GM18870 (cell line): ENCODE data around the gene CHRNA10.
"Not testable (repeated sequence)": the region's sequence is repeated elsewhere in the genome, so short reads cannot be mapped to it uniquely, and the experiment has no call there.

Source experiments
- ATAC-seq: cut with Tn5 transposase; IDR thresholded peaks from one replicate; pipeline ENCODE4 v1.9.1; 2021; ENCODE audit warnings: moderate library complexity; ENCODE audit not compliant: unreplicated experiment

CHRNA10 gene

DNA sequence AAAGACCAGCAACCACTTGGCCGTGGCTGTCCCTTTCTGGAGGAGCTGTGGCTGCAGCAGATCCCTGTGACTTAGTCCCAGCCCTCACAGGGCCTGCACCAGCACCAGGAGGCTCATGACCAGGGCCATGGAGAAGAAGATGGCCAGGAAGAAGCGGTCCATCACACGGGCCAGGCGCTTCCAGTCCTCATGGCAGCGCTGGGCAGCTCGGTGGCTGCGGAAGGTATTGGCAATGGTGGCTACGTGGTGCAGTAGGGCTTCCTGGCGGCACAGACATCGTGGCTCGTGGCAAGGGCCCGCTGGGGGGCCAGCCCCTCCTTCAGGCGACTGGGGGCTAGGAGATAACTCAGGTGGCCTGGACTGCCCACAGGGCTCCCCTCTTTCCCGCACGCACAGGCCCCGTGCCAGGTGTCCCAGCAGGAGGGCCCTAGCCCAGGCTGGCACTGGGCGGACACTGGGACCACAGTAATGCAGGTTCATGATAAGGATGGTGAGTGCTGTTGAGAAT lies 5.1 kb downstream of the CHRNA10 start:
- ATAC-seq = no peak

DNA sequence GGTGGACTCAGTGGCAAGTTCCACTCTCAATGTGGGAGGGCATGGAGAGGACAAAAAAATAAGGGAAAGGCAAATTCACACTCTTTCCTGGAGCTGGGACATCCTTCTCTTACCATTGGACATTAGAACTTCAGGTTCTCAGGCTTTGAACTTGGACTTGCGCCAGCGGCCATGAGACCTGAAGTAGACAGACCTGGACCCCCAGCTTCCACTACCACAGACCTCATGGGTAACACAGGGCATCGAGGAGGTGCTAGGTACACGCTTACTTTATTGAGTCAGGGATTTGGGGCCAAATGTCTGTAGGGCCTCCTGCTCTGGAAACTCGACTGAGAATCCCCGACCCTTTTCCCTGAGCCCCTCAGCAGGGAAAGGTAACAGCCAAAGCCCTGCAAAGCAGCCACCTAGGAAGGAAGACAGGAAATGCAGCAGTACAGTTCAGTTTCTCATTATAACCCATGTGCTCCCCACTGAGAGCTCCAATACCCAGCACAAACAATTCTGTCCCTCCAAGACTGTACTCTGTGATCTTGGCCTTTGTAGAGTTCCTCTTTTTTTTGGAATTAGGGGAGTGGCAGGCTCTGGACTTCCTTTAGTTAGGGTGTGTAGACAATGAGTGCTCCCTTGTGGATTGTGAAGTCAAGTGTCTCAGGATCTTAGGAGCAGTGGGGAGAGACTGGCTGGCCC lies 5.7 kb downstream of the CHRNA10 start:
- ATAC-seq = no peak

DNA sequence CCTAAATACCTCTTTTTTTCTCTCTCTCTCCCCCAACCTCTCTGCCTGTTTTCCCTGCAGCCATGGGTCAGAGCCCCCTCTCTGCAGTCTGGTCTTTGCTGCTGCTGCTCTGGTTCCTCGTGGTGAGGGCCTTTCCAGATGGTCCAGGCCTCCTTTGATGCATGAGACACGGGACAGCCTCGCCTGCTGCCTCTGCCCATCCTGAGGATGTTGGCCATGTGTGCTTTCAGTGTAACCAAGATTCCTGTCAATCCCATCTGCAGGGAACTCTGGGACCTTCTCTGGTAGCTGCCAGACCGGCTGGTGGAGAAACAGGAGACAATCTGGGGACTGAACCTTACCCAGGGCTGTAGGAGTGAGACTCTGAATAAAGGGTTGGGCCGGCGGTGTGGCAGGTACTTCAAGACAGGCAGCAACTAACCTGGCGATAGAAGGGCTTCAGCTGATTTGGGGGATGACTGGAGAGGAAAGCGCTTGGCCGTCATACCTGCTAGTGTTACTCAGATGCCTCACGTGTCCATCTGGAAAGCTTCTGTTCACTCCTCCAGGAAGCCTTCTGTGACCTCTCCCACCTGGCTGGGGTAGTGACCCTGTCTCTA lies 7.1 kb downstream of the CHRNA10 start:
- ATAC-seq = no peak

DNA sequence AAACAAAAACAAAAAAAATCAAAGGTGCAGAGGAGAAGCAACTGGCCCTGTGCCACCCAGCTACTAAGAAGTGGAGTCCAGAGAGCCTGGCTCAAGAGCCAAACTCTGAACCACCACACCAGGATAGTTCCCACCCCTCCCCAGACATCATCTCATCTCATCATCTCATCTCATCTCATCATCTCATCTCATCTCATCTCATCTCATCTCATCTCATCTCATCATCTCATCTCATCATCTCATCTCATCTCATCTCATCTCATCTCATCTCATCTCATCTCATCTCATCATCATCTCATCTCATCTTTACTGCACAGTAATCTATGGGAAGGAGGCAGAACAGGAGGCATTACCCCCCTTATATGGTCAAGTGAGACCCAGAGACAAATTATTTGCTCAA lies 8.3 kb downstream of the CHRNA10 start:
- no peak for ATAC-seq

DNA sequence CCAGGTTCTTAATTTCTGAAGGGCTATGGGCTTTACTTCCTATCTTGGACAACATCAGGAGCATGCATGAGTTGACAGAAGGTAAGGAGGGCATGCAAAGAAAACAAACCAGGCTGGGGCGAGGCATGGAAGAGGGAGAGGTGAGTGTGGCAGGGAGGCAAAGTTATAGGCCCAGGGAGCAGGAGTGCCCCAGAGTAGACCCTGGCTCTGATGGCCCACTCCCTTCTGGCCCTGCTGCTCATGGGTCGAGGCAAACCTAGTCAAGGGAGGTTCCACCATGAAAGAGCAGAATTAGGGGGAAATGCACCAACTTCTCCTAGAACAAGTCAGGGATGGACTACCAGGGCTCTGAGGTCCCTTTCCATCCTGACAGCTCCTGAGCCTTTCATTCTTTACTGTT lies 10.2 kb downstream of the CHRNA10 start:
- no peak for ATAC-seq

DNA sequence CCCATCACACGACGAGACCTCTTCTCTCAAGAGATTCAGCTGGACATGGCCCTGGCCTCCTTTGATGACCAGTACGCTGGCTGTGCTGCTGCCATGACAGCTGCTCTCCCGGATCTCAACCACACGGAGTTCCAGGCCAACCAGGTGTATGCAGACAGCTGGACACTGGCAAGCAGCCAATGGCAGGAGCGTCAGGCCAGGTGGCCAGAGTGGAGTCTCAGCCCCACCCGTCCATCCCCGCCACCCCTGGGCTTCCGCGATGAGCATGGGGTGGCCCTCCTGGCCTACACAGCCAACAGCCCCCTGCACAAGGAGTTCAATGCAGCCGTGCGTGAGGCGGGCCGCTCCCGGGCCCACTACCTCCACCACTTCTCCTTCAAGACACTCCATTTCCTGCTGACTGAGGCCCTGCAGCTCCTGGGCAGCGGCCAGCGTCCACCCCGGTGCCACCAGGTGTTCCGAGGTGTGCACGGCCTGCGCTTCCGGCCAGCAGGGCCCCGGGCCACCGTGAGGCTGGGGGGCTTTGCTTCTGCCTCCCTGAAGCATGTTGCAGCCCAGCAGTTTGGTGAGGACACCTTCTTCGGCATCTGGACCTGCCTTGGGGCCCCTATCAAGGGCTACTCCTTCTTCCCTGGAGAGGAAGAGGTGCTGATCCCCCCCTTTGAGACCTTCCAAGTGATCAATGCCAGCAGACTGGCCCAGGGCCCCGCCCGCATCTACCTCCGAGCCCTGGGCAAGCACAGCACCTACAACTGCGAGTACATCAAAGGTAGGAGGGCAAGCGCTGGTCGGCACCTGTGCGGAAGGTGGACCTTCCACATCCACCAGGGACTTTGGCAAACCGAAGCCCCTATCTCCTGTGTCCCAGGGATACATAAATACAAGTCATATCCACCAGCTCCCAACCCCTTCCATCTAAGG lies 11.3 kb downstream of the CHRNA10 start:
- no peak for ATAC-seq

DNA sequence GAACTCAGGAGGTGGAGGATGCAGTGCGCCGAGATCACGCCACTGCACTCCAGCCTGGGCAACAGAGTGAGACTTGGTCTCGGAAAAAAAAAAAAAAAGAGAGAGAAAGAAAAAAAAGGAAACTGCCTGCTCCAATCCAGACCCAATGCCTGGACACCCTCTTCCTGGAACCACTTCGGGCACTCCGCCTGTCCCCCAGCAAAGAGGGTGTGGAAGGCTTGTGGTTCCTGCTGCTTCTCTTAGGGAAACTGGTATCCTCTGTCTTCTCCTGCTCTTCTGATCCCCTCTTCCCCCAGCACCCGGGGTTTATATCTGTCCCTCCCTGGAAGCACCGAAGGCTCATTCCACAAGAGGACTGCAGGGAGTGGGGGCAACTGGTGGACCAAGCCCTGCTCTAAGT lies 12.9 kb downstream of the CHRNA10 start:
- no peak for ATAC-seq

DNA sequence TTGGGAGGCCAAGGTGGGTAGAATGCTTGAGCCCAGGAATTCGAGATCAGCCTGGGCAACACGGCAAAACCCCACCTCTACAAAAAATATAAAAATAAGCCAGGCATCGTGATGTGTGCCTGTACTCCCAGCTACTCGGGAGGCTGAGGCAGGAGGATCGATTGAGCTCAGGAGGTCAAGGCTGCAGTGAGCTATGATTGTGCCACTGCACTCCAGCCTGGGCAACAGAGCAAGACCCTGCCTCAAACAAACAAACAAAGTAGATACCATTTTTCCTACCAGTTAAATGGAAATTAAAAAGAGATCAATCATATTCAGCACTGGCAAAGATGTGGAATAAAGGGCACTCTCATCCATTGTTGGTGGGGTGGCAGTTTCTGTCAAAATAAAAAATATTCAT lies 13.9 kb downstream of the CHRNA10 start:
- not testable (repeated sequence) for ATAC-seq

DNA sequence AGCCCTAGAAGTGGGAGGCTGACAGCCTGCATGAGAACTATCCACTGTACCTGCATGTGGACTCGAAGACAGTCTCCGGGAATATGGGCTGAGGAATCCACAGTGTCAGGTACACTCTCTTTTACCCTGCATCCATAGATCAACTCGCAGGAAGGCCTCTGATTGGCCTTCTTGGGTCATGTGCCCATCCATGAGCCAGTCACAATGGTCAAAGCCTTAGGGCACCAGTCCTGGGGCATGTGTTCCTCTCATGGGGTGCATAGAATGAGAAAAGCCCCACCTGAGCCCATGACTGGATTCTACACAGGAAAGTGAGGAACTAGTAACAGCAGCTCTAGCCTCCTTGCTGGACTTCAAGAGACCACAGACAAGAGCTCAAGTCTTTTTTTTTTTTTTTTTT lies 15.6 kb downstream of the CHRNA10 start:
- ATAC-seq = no peak

DNA sequence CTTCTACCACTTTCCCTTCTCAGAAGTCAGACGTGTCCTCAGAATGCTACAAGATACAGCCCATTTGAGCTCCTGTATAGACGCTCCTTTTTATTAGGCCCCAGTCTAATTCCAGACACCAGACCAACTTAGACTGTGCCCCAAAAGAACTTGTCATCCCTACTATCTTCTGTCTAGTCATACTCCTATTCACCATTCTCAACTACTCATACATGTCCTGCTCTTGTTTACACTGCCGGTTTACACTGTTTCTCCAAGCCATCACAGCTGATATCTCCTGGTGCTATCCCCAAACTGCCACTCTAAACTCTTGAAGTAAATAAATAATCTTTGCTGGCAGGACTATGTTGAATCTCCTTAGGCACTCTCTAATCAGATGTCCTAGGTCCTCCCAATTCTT lies 18.7 kb downstream of the CHRNA10 start:
- ATAC-seq = not testable (repeated sequence)

DNA sequence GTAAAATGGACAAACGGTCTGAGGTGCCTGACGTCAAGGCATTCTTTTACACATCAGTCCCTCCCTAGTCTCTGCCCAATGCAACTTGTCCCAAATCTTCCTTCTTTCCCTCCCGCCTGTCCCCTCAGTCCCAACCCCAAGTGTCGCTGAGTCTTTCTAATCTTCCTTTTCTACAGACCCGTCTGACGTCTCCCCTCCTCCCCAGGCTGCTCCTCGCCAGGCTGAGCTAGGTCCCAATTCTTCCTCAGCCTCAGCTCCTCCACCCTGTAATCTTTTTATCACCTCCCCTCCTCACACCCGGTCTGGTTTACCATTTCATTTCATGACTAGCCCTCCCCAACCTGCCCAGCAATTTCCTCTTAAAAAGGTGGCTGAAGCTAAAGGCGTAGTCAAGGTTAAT lies 21.8 kb downstream of the CHRNA10 start:
- ATAC-seq = not testable (repeated sequence)

DNA sequence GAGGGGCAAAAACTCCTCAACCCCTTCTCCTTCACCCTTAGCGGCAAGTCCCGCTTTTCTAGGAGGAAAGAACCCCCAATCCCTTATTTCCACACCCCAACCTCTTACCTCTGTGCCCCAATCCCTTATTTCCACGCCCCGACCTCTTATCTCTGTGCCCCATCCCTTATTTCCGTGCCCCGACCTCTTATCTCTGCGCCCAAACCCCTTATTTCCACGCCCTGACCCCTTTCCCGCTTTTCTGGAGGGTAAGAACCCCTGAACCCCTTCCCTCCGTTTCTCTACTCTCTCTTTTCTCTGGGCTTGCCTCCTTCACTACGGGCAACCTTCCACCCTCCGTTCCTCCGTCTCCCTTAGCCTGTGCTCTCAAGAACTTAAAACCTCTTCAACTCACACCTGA lies 22.3 kb downstream of the CHRNA10 start:
- not testable (repeated sequence) for ATAC-seq

DNA sequence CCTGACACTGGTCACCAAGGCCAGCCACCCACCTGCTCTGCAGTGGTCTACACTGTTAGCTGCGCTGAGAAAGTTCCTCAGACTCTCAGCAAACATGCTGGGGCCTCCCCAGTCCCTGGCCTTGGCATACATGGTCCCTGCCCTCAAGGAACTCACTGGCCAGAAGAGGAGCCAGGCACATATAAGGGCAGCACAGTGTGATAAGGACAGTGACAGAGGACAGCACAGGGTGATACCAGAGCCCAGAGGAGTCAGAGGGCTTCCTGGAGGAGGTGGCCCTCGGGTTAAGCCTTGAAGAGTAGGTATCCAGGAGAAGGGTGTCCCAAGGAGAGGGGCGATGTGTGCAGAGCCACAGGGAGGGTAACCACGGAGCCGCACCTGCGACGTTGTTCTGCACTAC lies 25.6 kb downstream of the CHRNA10 start:
- no peak for ATAC-seq

DNA sequence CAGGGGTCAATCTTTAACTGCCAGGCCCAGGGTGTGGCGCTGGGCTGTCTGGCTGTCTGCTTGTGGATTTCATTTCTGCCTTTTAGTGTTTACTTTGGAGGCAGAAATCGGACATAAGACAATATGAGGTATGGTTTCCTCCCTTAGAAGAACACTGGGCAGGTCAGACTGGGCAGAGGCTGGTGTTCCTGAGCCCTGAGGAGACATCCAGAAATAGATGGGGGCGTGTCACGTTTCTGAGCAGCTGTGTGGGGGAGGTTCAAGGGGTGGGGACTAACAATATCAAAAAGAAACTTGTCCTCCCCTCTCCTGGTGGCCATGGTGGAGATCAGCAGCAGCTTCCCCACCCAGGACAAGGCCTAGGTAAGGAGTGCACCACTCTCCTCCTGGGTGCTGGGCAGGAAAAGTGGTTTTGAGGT lies 26.4 kb downstream of the CHRNA10 start, which contains the start of gene ART1:
Gene ART1 (plus strand): TSS at position 312 of the 419 bp plus-strand sequence. CDS start 14,086 bp downstream, outside the sequence.
- no peak for ATAC-seq

DNA sequence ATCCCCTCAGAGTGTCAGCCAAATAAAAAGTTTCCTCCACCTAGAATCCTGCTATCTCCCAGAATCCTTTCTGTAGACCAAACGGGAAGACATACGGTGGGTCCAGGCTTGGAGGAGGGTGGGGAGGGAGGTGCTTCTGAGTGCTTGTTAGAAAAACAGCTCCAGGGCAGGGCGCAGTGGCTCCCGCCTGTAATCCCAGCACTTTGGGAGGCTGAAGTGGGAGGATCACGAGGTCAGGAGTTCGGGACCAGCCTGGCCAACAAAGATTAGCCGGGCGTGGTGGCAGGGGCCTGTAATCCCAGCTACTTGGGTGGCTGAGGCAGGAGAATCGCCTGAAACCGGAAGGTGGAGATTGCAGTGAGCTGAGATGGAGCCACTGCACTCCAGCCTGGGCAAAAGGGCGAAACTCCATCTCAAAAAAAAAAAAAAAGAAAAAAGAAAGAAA lies 28.1 kb downstream of the CHRNA10 start:
- ATAC-seq = not testable (repeated sequence)

DNA sequence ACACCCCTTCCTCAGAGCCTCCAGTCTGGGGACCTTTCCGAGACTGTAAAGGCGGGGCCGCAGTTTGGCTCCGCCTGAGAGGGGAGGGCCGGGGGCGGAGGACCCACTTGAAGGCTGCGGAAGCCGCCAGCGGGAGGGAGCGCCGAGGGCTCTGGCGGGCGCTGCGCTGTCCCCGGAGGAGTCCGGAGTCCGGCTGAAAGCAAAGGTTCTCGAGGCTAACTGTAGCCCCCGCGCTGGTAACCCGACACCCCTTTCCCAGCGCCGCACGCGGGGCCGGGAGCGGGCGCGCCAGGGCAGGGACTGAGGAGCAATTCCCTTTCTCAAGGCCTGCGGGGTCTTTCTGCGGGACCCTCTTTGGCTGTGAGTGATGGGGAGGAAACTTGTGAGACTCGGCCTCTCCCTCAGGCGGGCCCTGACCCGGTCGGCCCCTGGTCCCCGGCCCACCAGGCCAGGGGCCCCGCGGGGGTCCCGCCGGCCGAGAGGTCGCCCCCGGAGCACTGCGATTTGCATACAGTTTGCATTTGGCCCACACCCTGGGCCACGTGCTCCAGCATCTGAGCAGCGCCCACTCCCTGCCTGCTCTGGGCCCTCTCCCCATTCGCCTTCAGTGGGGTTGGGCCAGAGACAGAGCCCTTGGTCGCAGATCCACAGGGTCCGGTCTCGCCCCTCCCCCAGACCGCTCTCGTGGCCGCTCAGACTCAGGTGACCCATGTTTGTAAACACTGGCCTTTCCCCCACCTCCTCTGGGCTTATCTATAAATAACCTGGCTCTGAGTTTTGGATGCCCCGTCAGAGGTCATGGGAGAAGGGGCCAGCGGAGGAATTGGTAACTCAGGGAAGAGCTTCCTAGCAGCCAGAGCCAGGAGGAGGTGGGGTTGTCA lies 28.9 kb downstream of the CHRNA10 start:
- no peak for ATAC-seq

DNA sequence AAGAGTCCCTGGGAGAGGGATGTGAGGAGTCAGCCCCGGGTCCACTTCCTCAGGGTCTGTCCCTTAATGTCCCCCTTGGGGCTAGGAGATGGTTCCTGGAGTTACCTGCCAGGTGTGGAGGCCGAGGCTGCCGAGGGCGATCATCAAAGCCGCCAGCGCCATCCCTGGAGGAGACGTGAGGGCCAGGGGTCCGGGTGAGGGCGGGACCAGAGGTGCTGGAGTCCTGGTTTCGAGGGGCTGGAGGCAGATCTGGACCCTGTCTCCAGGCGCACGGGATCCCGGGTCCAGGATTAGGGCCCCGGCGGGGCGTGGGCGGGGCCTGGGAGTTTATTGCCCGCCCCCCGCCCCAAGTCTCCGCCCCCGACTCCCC lies 29.5 kb downstream of the CHRNA10 start, which contains the start of gene ART5:
Gene ART5 (minus strand): TSS at position 292 of the 370 bp plus-strand sequence. CDS start 130 bp downstream, at position 162.
- ATAC-seq = no peak

DNA sequence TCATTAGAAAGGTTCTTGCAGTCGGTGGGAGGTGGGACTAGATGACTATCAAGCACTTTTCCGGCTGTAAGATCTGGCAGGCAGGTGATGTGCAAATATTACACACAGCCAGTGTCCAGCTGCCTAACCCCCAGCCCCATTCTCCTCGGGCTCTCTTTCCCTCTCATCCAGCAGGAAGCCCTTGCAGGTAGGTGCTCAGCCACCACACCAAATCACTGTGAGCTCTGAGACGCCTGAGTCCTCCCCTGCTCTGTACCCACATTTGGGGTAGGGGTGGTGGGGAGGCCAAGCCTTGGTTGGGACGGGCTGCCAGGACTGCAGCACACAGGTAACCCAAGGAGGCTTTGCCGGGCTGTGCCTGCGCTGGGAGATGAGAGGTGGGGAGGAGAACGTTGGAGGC lies 30.0 kb downstream of the CHRNA10 start:
- no peak for ATAC-seq

DNA sequence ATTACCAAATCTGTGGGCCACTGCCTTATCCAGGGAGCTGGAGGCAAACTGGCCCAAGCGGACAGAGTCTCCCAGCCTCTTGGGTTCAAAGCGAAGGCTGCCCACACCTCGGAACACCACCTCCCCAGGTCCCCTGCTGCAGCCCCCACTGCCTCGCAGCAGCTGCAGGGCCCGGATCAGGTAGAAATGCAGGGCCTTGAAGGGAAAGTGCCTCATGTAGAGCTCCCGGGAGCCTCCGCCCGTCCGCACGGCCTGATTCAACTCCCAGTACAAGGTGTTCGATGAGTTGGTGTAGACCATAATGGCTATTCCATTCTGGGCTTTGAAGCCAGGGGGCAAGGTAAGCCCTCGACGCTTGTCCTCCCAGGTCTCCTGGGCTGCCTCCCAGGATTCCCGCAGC lies 31.3 kb downstream of the CHRNA10 start:
- ATAC-seq = no peak

DNA sequence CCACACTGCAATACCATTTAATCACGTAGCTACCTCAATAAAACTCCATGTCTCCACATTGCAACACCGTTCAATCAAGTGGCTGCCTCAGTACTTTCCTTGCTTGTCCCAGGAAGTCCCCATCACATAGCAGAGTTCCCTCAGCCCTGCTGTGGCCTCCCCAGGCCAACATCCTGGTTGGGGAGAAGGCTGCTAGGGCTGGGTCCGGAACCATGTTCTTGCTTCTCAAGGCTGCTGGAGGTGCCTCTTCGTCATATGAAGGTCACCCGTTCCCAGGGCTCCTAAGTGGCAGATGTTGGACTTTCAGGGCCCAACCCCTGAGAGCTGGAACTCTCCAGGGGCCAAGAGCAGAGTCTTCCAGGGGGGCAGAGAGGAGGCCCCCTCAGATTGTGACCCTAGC lies 32.7 kb downstream of the CHRNA10 start:
- ATAC-seq = no peak
